Testis (tissue), 2 donors: ENCODE results near the gene PRDM11.

Experiments used
- CTCF ChIP-seq, 3 experiments: fragments of 450-650 bp in 2 of 3; fragments of 200-600 bp in 1 of 3; sonication (generic) in 1 of 3; IDR thresholded peaks; one replicate each; pipeline ENCODE4 v1.5.1; 2016 to 2019; ENCODE audit warnings: antibody characterized with exemption in 3 of 3, mild to moderate bottlenecking in 2 of 3, moderate library complexity in 1 of 3
- POLR2A ChIP-seq: fragments of 450-650 bp; IDR thresholded peaks from one replicate; pipeline ENCODE4 v1.6.1; 2017; ENCODE audit warnings: antibody characterized with exemption, mild to moderate bottlenecking, moderate library complexity

- TF ChIP-seq CTCF (IDR thresholded peaks at IDR 0.05), result no peak
- TF ChIP-seq POLR2A, result no peak
These were observed 12.6 kb downstream of the PRDM11 start for GRCh38 chr11:45158891-45159605.
